CD14-positive monocyte (primary cell): ENCODE results near the gene LIN54. TPM values are rescaled to one million over a fixed set of nuclear protein-coding genes. Genes with fewer than 3 reads are reported as not detected.
A peak's percentile ranks its signal among the peaks of the same experiment; 100 is the strongest.

Experiments
- DNase-seq, 3 donors: peaks; one replicate each; pipeline ENCODE4 v3.0.0-alpha.2; 2011 to 2022
- H2AFZ ChIP-seq: 2 replicates; pipeline ENCODE4 v1.6.0; 2012; ENCODE audit warnings: mild to moderate bottlenecking, low read depth, low read length, inconsistent platforms; ENCODE audit not compliant: insufficient read depth, poor library complexity, severe bottlenecking
- H3K27ac ChIP-seq, 2 donors: 1 replicate in 1 of 2; 2 replicates in 1 of 2; pipeline ENCODE4 v1.5.1; 2012 to 2013; ENCODE audit warnings: low read length in 2 of 2, control low read depth in 1 of 2, inconsistent platforms in 1 of 2, low read depth in 1 of 2, mild to moderate bottlenecking in 1 of 2
- H3K27me3 ChIP-seq, 2 donors: one replicate each; pipeline versions ENCODE4 v1.6.0 to v1.6.1; 2011 to 2013; ENCODE audit warnings: low read length in 2 of 2; ENCODE audit not compliant: control insufficient read depth in 2 of 2, insufficient read depth in 2 of 2
- H3K36me3 ChIP-seq, 2 donors: replicated peaks in 1 of 2; 1 replicate in 1 of 2; 2 replicates in 1 of 2; pipeline versions ENCODE4 v1.5.1 to v1.6.1; 2012 to 2013; ENCODE audit warnings: low read length in 2 of 2, control low read depth in 1 of 2, inconsistent platforms in 1 of 2, mild to moderate bottlenecking in 1 of 2; ENCODE audit not compliant: insufficient read depth in 2 of 2, control insufficient read depth in 1 of 2
- H3K4me1 ChIP-seq, 2 donors: 1 replicate in 1 of 2; 2 replicates in 1 of 2; pipeline versions ENCODE4 v1.5.1 to v1.6.1; 2012 to 2013; ENCODE audit warnings: low read length in 2 of 2, control low read depth in 1 of 2, inconsistent platforms in 1 of 2, mild to moderate bottlenecking in 1 of 2, moderate library complexity in 1 of 2; ENCODE audit not compliant: insufficient read depth in 2 of 2, control insufficient read depth in 1 of 2
- H3K4me2 ChIP-seq: replicated peaks from 2 replicates; pipeline ENCODE3; 2012; ENCODE audit warnings: low read length, moderate library complexity, mild to moderate bottlenecking; ENCODE audit not compliant: poor library complexity, severe bottlenecking; ENCODE audit errors: extremely low read depth
- H3K4me3 ChIP-seq, 3 experiments: fragments of 200-600 bp in 1 of 3; sonication (generic) in 1 of 3; replicated peaks in 1 of 3; 1 replicate in 2 of 3; 2 replicates in 1 of 3; pipeline ENCODE4 v1.5.1; 2011 to 2013; ENCODE audit warnings: low read length in 3 of 3, mild to moderate bottlenecking in 3 of 3, control low read depth in 2 of 3, low read depth in 2 of 3, inconsistent platforms in 1 of 3, moderate library complexity in 1 of 3
- H3K79me2 ChIP-seq: 2 replicates; pipeline ENCODE4 v1.6.0; 2012; ENCODE audit warnings: mild to moderate bottlenecking, control low read depth, inconsistent platforms, low read length, moderate library complexity; ENCODE audit not compliant: insufficient read depth
- H3K9ac ChIP-seq: 2 replicates; pipeline ENCODE4 v1.6.0; 2017; ENCODE audit warnings: low read length, mild to moderate bottlenecking; ENCODE audit not compliant: insufficient read depth, poor library complexity, severe bottlenecking
- H3K9me3 ChIP-seq, 2 donors: replicated peaks in 1 of 2; 1 replicate in 1 of 2; 2 replicates in 1 of 2; pipeline versions ENCODE4 v1.5.1 to v1.6.1; 2012 to 2013; ENCODE audit warnings: low read length in 2 of 2, control low read depth in 1 of 2; ENCODE audit not compliant: control insufficient read depth in 1 of 2, insufficient read depth in 1 of 2
- H4K20me1 ChIP-seq: 2 replicates; pipeline ENCODE4 v1.6.0; 2012; ENCODE audit warnings: mild to moderate bottlenecking, low read length, control low read depth, moderate library complexity; ENCODE audit not compliant: insufficient read depth
- H3K27ac Mint-ChIP-seq, 7 donors: one replicate each; pipeline ENCODE4 v1.8.0; 2020; ENCODE audit warnings: mild to moderate bottlenecking in 7 of 7, mixed read lengths in 7 of 7, moderate library complexity in 6 of 7, inconsistent platforms in 2 of 7
- H3K27me3 Mint-ChIP-seq, 3 donors: one replicate each; pipeline ENCODE4 v1.8.0; 2021 to 2022; ENCODE audit warnings: low read depth in 3 of 3, mild to moderate bottlenecking in 3 of 3, mixed read lengths in 3 of 3, moderate library complexity in 3 of 3, inconsistent platforms in 1 of 3
- H3K36me3 Mint-ChIP-seq, 2 donors: one replicate each; pipeline ENCODE4 v1.8.0; 2020; ENCODE audit warnings: mixed read lengths in 2 of 2, inconsistent platforms in 1 of 2, mild to moderate bottlenecking in 1 of 2
- H3K4me1 Mint-ChIP-seq: one replicate; pipeline ENCODE4 v1.8.0; 2020; ENCODE audit warnings: mild to moderate bottlenecking, mixed read lengths
- H3K4me3 Mint-ChIP-seq, 2 donors: one replicate each; pipeline ENCODE4 v1.8.0; 2020; ENCODE audit warnings: mild to moderate bottlenecking in 2 of 2, mixed read lengths in 2 of 2, moderate library complexity in 1 of 2
- H3K9me3 Mint-ChIP-seq, 7 donors: one replicate each; pipeline ENCODE4 v1.8.0; 2020 to 2022; ENCODE audit warnings: mixed read lengths in 7 of 7, mild to moderate bottlenecking in 6 of 7, moderate library complexity in 6 of 7, inconsistent platforms in 2 of 7
- CTCF ChIP-seq: fragments of 200-600 bp; IDR thresholded peaks from one replicate; pipeline ENCODE4 v1.8.0; 2022; ENCODE audit warnings: antibody characterized with exemption, mild to moderate bottlenecking
- WGBS: methylation state at CpG from one replicate; pipeline ENCODE4 v1.1.5; 2013; ENCODE audit warnings: missing lambda C conversion rate; ENCODE audit not compliant: insufficient coverage; 5-methylcytosine and 5-hydroxymethylcytosine counted together
- intact Hi-C, 2 donors: fragments of 100-400 bp; cut with micrococcal nuclease; formaldehyde crosslinking; loops; one replicate each; pipeline versions ENCODE4 v1.15.0 to v1.15.1; 2023
- polyA plus RNA-seq, 3 donors: library from polyadenylated mRNA; depleted of rRNA in 1 of 3; unstranded in 2 of 3; stranded (reverse) in 1 of 3; fragments of 300-500 nt in 2 of 3; fragments of >200 nt in 1 of 3; fragmentation: Illumina TruSeq in 2 of 3; gene quantifications; 1 replicate in 2 of 3; 2 replicates in 1 of 3; pipeline ENCODE4 v1.2.3, GENCODE V29; 2012 to 2021

The LIN54 gene
- polyA plus RNA-seq, 3 donors: 2.9 to 6.4 (median 3.7) TPM

GRCh38 chr4:82969414-82969813 is 41.2 kb downstream of the LIN54 start:
- no peaks in the 10 kb centered on the region for H3K27me3 Mint-ChIP-seq
- no peak for TF ChIP-seq CTCF
- no peak overlapping the region for H3K9ac ChIP-seq
- DNase-seq: no peak
- WGBS: no CpG with 5 or more reads among the region's 2 CpGs
- no peaks in the 10 kb centered on the region for H3K9me3 Mint-ChIP-seq
- no peak overlapping the region for H3K4me3 Mint-ChIP-seq
- H3K27ac Mint-ChIP-seq: no peak overlapping the region
- H3K79me2 ChIP-seq: no peaks in the 10 kb centered on the region
- no peak overlapping the region for H2AFZ ChIP-seq
- H3K4me1 Mint-ChIP-seq: peaks cover 6% of the 10 kb centered on the region
- H3K36me3 Mint-ChIP-seq: peaks cover 61 to 69% of the 10 kb centered on the region in 2 donors
- no peaks in the 10 kb centered on the region for H4K20me1 ChIP-seq
- no peaks in the 10 kb centered on the region for H3K27me3 ChIP-seq
- H3K9me3 ChIP-seq: no peaks in the 10 kb centered on the region
- H3K27ac ChIP-seq: peak overlapping the region in 1 of 2 donors; percentile 15
- intact Hi-C loops: no loop called here
- no peak overlapping the region for H3K4me3 ChIP-seq
- H3K4me1 ChIP-seq: no peaks in the 10 kb centered on the region
- H3K36me3 ChIP-seq: peaks cover 28 to 79% of the 10 kb centered on the region in 2 donors
- H3K4me2 ChIP-seq: no peak overlapping the region

GRCh38 chr4:82968972-82969371 is 41.7 kb downstream of the LIN54 start:
- Mint-ChIP-seq H3K4me3 (no peak overlapping the region), H3K27ac (peak overlapping the region in 1 of 7 donors; percentile 44), H3K9me3 (peaks cover 0 to under 1% (median 0%) of the 10 kb centered on the region in 7 donors), H3K27me3 (no peaks in the 10 kb centered on the region), H3K36me3 (peaks cover 64 to 70% of the 10 kb centered on the region in 2 donors), H3K4me1 (peaks cover 6% of the 10 kb centered on the region)
- no peak for DNase-seq
- no peak overlapping the region for H2AFZ ChIP-seq
- WGBS: 100% methylated on average over 1 of the region's 4 CpGs
- no peak overlapping the region for H3K9ac ChIP-seq
- peaks cover 31 to 80% of the 10 kb centered on the region in 2 donors for H3K36me3 ChIP-seq
- H4K20me1 ChIP-seq: no peaks in the 10 kb centered on the region
- no peaks in the 10 kb centered on the region for H3K79me2 ChIP-seq
- TF ChIP-seq CTCF: no peak
- H3K27me3 ChIP-seq: no peaks in the 10 kb centered on the region
- H3K4me1 ChIP-seq: no peaks in the 10 kb centered on the region
- H3K4me3 ChIP-seq: no peak overlapping the region
- peak overlapping the region in 1 of 2 donors; percentile 15 for H3K27ac ChIP-seq
- no peaks in the 10 kb centered on the region for H3K9me3 ChIP-seq
- H3K4me2 ChIP-seq: no peak overlapping the region
- intact Hi-C loops: no loop called here
